ENCODE results near the gene PI4KA.
"Not testable (repeated sequence)": the region's sequence is repeated elsewhere in the genome, so short reads cannot be mapped to it uniquely, and the experiment has no call there.

PI4KA gene

DNA sequence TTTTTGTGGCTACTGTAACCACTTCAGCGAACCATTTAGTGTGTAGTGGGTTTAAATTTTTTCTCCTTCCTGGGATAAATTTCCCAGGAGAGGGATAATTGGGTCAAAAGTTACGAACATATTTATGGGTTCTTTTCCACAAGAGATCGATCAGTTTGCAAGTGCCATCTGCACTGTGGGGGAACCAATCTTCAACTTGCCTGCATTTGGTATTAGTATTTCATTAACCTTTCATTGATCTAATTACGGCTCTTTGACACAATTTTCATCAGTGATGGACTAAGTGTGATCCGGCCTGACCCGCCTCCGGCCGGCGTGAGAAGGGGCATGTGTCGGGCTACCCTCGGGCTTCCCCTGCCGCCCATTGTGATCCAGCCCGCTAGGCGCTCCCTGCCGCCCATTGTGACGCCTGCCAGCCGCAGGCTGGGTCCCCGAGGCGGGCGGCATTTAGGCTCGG is 156.9 kb downstream of the PI4KA start:
- Histone ChIP-seq H3K27ac (peak overlapping the region; percentile 71), H3K4me3 (ENCODE audit: low read depth, low read length) (peak overlapping the region; percentile 48)
- DNase-seq; H3K9me3 ChIP-seq (ENCODE audit: severe bottlenecking); H3K36me3 ChIP-seq; H3K27me3 ChIP-seq (ENCODE audit: insufficient read depth, low read depth, severe bottlenecking): not testable (repeated sequence)

- H3K27me3 ChIP-seq (ENCODE audit: insufficient read depth, low read depth, severe bottlenecking); H3K27ac ChIP-seq; H3K36me3 ChIP-seq; H3K9me3 ChIP-seq (ENCODE audit: severe bottlenecking); H3K4me3 ChIP-seq (ENCODE audit: low read depth, low read length); DNase-seq: not testable (repeated sequence)
Observed at GRCh38 chr22:20700347-20700746, 158.3 kb downstream of the PI4KA start.

GRCh38 chr22:20699856-20700255 is 158.8 kb downstream of the PI4KA start:
- not testable (repeated sequence) for H3K27me3 ChIP-seq (ENCODE audit: insufficient read depth, low read depth, severe bottlenecking); H3K4me3 ChIP-seq (ENCODE audit: low read depth, low read length); H3K36me3 ChIP-seq; H3K27ac ChIP-seq; H3K9me3 ChIP-seq (ENCODE audit: severe bottlenecking); DNase-seq

DNA sequence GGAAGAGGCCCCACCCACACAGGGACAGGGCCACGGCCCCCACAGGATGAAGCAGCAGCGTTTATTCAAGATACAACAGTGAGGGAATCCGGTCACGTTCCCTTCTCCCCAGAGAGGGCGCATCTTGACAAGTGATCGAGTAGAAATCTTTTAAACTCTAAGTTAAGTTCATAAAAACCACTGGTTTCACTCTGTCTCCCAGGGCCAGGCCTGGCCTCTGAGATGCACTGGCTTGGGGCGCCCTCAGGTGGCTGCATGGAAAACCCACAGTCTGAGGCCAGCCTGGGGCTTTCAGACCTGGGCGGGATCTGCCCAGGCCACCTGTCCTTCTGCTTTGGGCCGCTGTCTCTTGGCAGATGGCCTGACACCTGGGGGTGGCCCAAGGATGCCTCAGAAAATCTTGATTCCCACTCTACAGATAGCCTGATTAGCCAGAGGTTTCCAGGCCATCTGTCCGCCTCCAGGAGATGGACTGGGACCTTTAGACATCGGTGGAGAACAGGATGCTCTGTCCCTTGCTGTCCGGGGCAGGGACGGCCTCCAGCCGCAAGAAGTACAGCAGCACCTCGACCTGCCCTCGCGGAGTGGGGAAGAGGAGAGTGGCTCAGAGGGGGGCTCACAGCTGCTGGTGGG is 161.0 kb downstream of the PI4KA start:
- peak; percentile 90 for DNase-seq
- not testable (repeated sequence) for H3K36me3 ChIP-seq; H3K4me3 ChIP-seq (ENCODE audit: low read depth, low read length); H3K27me3 ChIP-seq (ENCODE audit: insufficient read depth, low read depth, severe bottlenecking); H3K9me3 ChIP-seq (ENCODE audit: severe bottlenecking)
- H3K27ac ChIP-seq = peak overlapping the region; percentile 10; the same call in 1 of the 2 replicates
- TF ChIP-seq CTCF (IDR thresholded peaks at IDR 0.05; ENCODE audit: low read depth, low read length) = peak; percentile 60

- H3K27me3 ChIP-seq (ENCODE audit: insufficient read depth, low read depth, severe bottlenecking); H3K27ac ChIP-seq: not testable (repeated sequence)
Observed at GRCh38 chr22:20696056-20696455, 162.6 kb downstream of the PI4KA start.

DNA sequence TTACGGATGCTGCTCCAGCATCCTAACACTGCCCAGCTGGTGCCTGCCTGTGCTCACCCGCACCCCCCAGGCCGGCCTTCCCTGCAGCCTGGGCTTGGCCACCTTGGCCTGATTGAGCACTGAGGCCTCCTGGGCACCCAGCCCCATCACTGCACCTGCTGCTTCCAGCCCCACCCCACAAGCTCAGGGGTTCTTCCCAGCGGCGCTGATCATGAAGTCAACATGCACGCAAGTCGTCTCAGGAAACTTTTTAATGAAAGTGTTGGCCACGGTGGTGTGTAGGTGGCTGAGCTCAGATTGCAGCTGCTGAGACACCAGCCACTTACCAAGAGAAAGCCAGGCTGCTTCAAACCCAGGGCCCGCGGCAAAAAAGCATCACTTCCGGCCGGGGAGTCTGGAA is 163.4 kb downstream of the PI4KA start:
- H3K36me3 ChIP-seq; H3K27me3 ChIP-seq (ENCODE audit: insufficient read depth, low read depth, severe bottlenecking); DNase-seq; H3K4me3 ChIP-seq (ENCODE audit: low read depth, low read length); H3K27ac ChIP-seq; H3K9me3 ChIP-seq (ENCODE audit: severe bottlenecking): not testable (repeated sequence)

More at GRCh38 chr22:20696056-20696455, 162.6 kb downstream of the PI4KA start:
- not testable (repeated sequence) for H3K36me3 ChIP-seq; H3K9me3 ChIP-seq (ENCODE audit: severe bottlenecking); H3K4me3 ChIP-seq (ENCODE audit: low read depth, low read length); DNase-seq

- H3K27ac ChIP-seq; H3K27me3 ChIP-seq (ENCODE audit: insufficient read depth, low read depth, severe bottlenecking); H3K9me3 ChIP-seq (ENCODE audit: severe bottlenecking); DNase-seq; H3K4me3 ChIP-seq (ENCODE audit: low read depth, low read length); H3K36me3 ChIP-seq: not testable (repeated sequence)
Observed at GRCh38 chr22:20694256-20694655, 164.4 kb downstream of the PI4KA start.

- H3K36me3 ChIP-seq; DNase-seq; H3K4me3 ChIP-seq (ENCODE audit: low read depth, low read length): not testable (repeated sequence)
Observed at GRCh38 chr22:20692926-20693325, 165.7 kb downstream of the PI4KA start.

DNA sequence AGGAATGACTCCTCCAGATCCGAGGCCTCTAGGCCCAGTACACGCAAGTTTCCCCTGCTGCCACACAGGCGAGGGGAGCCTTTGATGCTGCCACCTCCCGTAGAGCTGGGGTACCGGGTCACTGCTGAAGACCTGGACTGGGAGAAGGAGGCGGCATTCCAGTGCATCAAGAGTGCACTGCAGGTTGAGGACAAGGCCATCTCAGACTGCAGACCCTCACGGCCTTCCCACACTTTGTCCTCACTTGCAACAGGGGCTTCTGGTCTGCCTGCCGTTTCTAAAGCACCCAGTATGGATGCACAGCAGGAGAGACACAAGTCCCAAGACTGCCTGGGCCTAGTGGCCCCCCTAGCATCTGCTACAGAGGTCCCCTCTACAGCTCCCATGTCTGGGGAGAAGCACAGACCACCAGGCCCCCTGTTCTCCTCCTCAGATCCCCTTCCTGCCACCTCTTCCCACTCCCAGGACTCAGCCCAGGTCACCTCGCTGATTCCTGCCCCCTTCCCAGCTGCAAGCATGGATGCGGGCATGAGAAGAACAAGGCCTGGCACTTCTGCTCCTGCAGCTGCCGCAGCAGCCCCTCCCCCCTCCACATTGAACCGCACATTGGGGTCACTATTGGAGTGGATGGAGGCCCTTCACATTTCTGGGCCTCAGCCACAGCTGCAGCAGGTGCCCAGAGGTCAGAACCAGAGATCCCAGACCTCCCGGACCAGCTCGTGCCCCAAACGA is 167.9 kb downstream of the PI4KA start:
- not testable (repeated sequence) for DNase-seq; H3K9me3 ChIP-seq (ENCODE audit: severe bottlenecking); H3K27me3 ChIP-seq (ENCODE audit: insufficient read depth, low read depth, severe bottlenecking); H3K4me3 ChIP-seq (ENCODE audit: low read depth, low read length); H3K27ac ChIP-seq; H3K36me3 ChIP-seq

More at GRCh38 chr22:20692926-20693325, 165.7 kb downstream of the PI4KA start:
- not testable (repeated sequence) for H3K27me3 ChIP-seq (ENCODE audit: insufficient read depth, low read depth, severe bottlenecking); H3K9me3 ChIP-seq (ENCODE audit: severe bottlenecking); H3K27ac ChIP-seq

DNA sequence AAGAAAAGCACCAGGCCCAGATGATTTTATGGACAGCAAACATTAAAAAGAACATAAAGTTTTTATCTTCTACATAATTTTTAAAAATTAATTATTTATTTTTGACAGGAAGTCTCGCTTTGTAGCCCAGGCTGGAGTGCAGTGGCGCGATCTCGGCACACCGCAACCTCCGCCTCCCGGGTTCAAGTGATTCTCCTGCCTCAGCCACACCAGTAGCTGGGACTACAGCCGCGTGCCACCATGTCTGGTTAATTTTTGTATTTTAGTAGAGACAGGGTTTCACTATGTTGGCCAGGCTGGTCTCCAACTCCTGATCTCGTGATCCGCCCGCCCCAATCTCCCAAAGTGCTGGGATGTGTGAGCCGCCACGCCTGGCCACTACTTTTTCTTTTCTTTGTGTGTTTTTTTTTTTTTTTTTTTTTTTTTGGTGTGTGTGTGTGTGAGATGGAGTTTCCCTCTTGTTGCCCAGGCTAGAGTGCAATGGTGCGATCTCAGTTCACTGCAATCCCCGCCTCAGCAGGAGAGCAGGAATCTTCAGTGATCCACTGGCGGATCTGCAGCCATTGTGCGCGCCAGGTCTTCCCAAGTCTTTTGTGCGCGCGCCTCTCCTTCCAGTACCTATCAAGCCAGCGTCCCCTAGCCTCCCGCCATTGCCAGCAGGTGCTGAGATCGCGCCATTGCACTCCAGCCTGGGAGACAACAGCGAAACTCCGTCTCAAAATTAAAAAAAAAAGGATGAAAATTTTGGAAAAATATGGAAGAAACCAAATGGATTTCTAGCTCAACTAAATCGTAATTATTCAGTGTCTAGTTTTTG is 171.0 kb downstream of the PI4KA start:
- H3K27me3 ChIP-seq (ENCODE audit: insufficient read depth, low read depth, severe bottlenecking); DNase-seq; H3K36me3 ChIP-seq: not testable (repeated sequence)

DNA sequence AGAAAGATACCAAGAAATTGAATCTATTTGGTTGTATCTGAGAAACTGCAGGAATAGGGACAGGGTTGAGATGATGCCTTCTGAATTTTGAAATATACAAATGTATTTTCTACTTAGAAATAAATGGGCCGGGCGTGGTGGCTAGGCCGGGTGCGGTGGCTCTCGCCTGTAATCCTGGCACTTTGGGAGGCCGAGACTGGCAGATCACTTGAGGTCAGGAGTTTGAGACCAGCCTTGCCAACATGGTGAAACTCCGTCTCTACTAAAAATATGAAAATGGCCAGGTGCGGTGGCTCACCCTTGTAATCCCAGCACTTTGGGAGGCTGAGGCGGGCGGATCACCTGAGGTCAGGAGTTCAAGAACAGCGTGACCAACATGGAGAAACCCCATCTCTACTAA is 172.8 kb downstream of the PI4KA start:
- H3K27me3 ChIP-seq (ENCODE audit: insufficient read depth, low read depth, severe bottlenecking); H3K4me3 ChIP-seq (ENCODE audit: low read depth, low read length); H3K36me3 ChIP-seq; DNase-seq; H3K9me3 ChIP-seq (ENCODE audit: severe bottlenecking); H3K27ac ChIP-seq: not testable (repeated sequence)

More for the DNA sequence above, 171.0 kb downstream of the PI4KA start:
- not testable (repeated sequence) for H3K27ac ChIP-seq; H3K9me3 ChIP-seq (ENCODE audit: severe bottlenecking); H3K4me3 ChIP-seq (ENCODE audit: low read depth, low read length)

DNA sequence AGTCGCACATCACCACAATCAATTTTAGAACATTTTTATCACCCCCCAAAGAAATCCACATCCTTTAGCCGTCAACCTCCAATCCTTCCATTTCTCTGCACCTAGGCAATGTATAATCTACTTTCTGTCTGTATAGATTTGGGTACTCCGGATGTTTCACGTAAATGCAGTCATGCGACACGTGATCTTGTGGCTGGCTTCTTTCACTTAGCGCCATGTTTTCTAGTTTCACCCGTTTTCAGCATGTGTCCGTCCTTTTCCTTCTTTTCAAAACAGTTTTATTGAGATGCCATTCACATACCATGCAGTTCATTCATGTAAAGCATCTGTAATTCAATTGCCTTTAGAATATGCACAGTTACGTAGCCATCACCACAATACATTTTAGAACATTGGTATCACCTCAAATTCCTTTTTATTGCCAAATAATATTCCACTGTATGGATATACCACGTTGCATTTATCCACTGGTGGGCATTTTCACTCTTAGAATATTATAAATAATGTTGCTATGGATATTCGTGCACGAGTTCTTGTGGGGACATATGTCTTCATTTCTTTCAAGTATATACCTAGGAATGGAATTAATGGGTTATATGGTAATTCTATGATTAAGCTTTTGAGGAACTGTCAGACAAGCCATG is 179.7 kb downstream of the PI4KA start:
- H3K36me3 ChIP-seq; H3K4me3 ChIP-seq (ENCODE audit: low read depth, low read length); DNase-seq; H3K27ac ChIP-seq; H3K27me3 ChIP-seq (ENCODE audit: insufficient read depth, low read depth, severe bottlenecking); H3K9me3 ChIP-seq (ENCODE audit: severe bottlenecking): not testable (repeated sequence)

Measured in WERI-Rb-1 (cell line).